ENCODE data around the gene CCDC110. TPM values are rescaled to one million over a fixed set of nuclear protein-coding genes. Genes with fewer than 3 reads are reported as not detected.
A peak's percentile ranks its signal among the peaks of the same experiment; 100 is the strongest.
"Not testable (repeated sequence)": the region's sequence is repeated elsewhere in the genome, so short reads cannot be mapped to it uniquely, and the experiment has no call there.

CCDC110 gene
- 0.52 and 0.98 TPM in 2 replicates for total RNA-seq (2014; rRNA removed; shearing (Covaris generic); ENCODE audit: low replicate concordance)

DNA sequence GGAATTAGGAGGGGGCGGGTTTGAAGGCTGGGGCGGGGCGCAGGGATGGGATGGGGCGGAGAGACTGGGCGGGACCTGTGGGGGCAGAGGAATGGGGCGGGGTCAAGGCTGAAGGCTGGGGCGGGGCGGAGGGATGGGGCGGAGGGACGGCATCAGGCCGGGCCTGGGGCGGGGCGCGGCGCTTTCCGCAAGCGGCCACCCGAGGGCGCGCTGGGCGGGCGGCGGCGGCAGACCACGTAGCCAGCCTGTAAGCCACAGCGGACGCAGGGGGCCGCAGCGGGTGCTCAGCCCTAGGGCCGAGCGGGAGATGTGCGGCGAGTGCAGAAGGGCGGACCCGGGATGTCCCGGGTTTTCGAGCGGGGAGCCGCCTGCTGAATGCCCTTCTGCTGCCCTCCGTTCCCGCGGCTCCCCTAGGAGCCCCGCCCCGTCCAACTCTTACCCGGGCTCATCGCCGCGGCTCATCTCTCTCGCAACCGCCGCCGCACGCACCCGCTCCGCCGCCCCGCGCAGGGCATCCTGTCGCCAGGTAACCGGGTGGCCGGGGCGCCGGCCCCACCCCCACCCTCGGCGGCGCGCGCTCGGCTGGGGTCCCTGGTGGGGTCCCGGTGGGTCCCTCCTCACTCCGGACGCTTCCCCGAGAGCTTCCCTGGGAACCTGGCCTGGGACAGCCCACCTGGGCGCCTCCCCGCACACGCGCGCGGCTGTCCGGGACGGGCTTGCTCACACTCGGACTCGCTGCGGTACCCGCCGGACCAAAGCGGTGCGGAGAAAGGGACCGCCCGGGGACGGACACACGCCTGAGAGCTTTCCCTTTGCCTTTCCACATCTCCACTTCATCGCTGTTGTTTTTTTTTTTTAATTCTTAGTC, at the start of gene CCDC110:
TSS of gene CCDC110 (minus strand) at position 499 of the 868 bp plus-strand sequence. CDS start at position 449, 50 bp downstream.
- in situ Hi-C loops (cut with HindIII; ENCODE audit: low pct_unique_long_range_greater_than_20kb, low sequenced_read_pairs): no loop called here
- DNase-seq (ENCODE audit: low read depth): peak; percentile 78

GRCh38 chr4:185520119-185520518, 48.6 kb upstream of the CCDC110 start:
- no peak for DNase-seq (ENCODE audit: low read depth)
- in situ Hi-C loops (cut with HindIII; ENCODE audit: low pct_unique_long_range_greater_than_20kb, low sequenced_read_pairs): no loop called here

GRCh38 chr4:185518494-185518893, 47.0 kb upstream of the CCDC110 start:
- in situ Hi-C loops (cut with HindIII; ENCODE audit: low pct_unique_long_range_greater_than_20kb, low sequenced_read_pairs): no loop called here

DNA sequence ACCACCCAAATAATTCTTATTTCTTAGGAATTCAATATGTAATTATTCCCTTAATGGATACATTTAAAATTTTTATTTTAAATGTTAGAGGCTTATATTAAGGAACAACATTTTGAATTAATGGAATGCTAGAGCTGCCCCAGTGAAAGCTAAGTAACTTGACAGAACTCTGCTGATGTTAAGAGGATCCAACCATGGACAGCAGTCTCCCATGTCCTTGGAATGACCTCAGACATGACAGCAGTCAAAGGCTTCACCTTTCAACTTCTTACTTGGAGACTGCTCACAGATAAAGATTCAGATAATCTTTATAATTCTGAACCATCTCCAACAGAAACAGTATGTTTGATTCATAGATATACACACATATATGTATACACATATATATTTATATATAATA, 46.5 kb upstream of the CCDC110 start:
- in situ Hi-C loops (cut with HindIII; ENCODE audit: low pct_unique_long_range_greater_than_20kb, low sequenced_read_pairs): no loop called here
- no peak for DNase-seq (ENCODE audit: low read depth)

More at GRCh38 chr4:185518494-185518893, 47.0 kb upstream of the CCDC110 start:
- no peak for DNase-seq (ENCODE audit: low read depth)

DNA sequence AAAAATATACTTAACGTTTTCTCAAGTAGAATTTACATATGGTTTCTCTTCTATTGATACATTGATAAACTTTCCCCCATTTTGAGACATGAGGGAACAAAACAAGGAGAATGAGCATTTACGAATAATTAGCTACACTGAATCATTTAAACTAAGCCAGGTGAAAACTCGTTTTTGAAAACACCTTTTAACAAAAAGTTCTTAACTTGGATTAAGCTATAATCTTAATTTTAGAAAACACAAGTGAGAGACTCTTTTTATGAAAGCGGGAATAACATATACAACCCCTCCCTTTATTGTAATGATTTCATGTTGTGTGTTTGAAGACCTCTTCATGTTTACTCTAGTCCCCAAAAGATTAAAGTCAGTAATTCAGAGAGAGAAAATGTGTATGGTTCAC, 43.7 kb upstream of the CCDC110 start:
- in situ Hi-C loops (cut with HindIII; ENCODE audit: low pct_unique_long_range_greater_than_20kb, low sequenced_read_pairs): no loop called here

GRCh38 chr4:185514182-185514697, 42.7 kb upstream of the CCDC110 start:
- DNase-seq (ENCODE audit: low read depth): no peak
- in situ Hi-C loops (cut with HindIII; ENCODE audit: low pct_unique_long_range_greater_than_20kb, low sequenced_read_pairs): no loop called here

More for the DNA sequence above, 43.7 kb upstream of the CCDC110 start:
- no peak for DNase-seq (ENCODE audit: low read depth)

DNA sequence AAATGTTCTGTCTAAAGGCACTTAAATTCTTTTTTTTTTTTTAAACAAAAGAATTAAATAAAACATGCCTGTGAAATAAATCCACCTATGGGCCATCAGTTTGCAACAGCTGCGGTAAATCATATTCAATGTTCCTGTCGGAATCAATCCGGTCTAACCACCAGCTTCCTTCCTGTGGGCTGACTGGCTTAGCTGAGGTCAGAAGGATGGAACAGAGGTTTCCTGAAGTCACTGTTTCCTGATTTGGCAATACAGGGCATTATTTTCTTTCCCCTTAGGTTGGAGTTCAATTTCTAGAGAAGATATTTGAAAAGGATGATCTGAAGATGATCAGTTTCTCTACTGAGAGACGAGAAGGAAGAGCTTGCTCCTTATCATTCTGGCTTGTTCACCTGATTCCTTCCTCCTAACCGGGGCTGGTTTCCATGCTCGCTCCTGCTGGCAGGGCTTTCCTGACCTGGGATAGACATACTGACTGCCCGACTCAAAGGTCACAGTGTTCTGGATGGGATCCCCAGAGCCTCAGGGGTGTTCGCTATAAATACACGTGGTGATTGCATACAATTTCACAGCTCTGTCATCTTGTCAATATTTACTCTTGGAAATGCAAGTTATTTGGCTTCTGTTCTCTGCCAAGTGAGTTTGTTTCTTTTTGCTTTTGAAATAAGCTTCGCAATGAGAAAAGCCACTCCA, 42.1 kb upstream of the CCDC110 start:
- in situ Hi-C loops (cut with HindIII; ENCODE audit: low pct_unique_long_range_greater_than_20kb, low sequenced_read_pairs): no loop called here
- DNase-seq (ENCODE audit: low read depth): no peak

DNA sequence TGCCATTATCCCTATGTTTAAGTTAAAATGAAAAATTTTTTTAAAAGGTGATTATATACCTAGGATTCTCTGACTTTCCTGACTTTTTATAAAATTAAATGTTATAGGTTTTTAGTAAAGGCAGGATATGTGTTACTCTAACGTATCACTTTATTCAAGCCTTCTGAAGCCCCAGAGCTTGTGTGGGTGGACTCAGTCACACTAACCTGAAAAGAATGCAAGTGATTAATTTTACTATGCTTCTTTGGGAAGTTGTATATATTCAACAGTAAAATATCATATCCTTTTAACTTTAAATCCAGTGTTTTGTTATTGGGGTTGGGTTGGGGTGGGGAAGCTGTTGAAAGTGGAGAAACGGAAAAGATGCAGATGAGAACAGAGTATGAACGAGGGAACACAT, 41.0 kb upstream of the CCDC110 start:
- no peak for DNase-seq (ENCODE audit: low read depth)
- in situ Hi-C loops (cut with HindIII; ENCODE audit: low pct_unique_long_range_greater_than_20kb, low sequenced_read_pairs): no loop called here

DNA sequence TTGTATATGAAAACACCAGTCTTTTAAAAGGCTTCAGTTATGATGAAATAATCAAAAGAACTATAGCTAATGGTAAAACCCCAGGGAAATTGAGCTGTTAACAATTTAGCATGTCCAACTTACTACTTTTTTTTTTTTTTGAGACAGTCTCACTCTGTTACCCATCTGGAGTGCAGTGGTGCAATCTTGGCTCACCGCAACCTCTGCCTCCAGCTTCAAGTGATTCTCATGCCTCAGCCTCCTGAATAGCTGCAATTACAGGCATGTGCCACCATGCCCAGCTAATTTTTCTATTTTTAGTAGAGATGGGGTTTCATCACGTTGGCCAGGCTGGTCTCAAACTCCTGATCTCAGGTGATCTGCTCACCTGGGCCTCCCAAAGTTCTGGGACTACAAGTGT, 39.7 kb upstream of the CCDC110 start:
- DNase-seq (ENCODE audit: low read depth); in situ Hi-C loops (cut with HindIII; ENCODE audit: low pct_unique_long_range_greater_than_20kb, low sequenced_read_pairs): not testable (repeated sequence)

GRCh38 chr4:185510806-185511205, 39.3 kb upstream of the CCDC110 start:
- no peak for DNase-seq (ENCODE audit: low read depth)
- in situ Hi-C loops (cut with HindIII; ENCODE audit: low pct_unique_long_range_greater_than_20kb, low sequenced_read_pairs): no loop called here

- in situ Hi-C loops (cut with HindIII; ENCODE audit: low pct_unique_long_range_greater_than_20kb, low sequenced_read_pairs): no loop called here
- peak; percentile 63 for DNase-seq (ENCODE audit: low read depth)
These were observed 36.6 kb upstream of the CCDC110 start for GRCh38 chr4:185508181-185508580.

GRCh38 chr4:185506422-185506821, 34.9 kb upstream of the CCDC110 start:
- in situ Hi-C loops (cut with HindIII; ENCODE audit: low pct_unique_long_range_greater_than_20kb, low sequenced_read_pairs): no loop called here
- no peak for DNase-seq (ENCODE audit: low read depth)

- in situ Hi-C loops (cut with HindIII; ENCODE audit: low pct_unique_long_range_greater_than_20kb, low sequenced_read_pairs): no loop called here
- peak; percentile 94 for DNase-seq (ENCODE audit: low read depth)
These were observed 32.8 kb upstream of the CCDC110 start for GRCh38 chr4:185504098-185505047.

DNA sequence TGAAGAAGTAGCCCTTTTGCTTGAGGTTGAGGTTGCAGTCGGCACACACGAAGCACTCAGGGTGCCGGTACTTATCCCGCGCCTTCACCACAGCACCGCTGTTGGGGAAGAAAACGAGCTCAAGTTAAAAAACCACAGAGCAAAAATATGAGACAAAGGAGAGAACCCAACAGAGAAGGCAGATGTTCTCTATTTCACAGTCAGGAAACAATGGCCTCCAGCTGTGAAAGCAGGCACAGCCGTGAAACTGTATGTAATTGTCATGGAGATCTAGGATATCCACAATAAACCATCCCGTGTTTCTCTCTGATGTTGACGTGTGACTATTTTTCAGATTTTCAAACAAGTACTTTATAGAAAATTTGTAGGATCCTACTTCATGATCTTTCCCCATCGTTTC, 30.9 kb upstream of the CCDC110 start:
- in situ Hi-C loops (cut with HindIII; ENCODE audit: low pct_unique_long_range_greater_than_20kb, low sequenced_read_pairs): no loop called here
- no peak for DNase-seq (ENCODE audit: low read depth)

DNA sequence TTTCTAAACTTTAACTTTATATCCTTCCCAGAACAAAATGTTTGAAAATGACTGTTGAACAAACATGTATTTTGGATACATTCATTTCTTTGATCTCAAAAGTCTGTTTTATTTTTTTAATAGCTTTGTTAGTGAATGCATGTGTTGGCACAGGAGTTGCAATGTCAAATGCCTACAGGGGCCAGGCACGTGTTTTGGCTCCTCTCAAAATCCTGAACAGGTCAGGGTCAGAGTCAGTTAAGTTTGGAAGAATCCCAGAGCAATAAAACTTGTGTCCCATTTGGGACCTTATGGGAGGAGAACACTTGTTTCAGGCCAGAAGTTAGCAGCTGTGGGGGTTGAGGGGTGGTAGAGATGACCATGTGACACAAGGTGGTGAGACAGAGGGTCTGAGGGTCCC, 29.0 kb upstream of the CCDC110 start:
- in situ Hi-C loops (cut with HindIII; ENCODE audit: low pct_unique_long_range_greater_than_20kb, low sequenced_read_pairs): no loop called here
- DNase-seq (ENCODE audit: low read depth): no peak

- in situ Hi-C loops (cut with HindIII; ENCODE audit: low pct_unique_long_range_greater_than_20kb, low sequenced_read_pairs): no loop called here
These were observed 28.5 kb upstream of the CCDC110 start for GRCh38 chr4:185500035-185500434.

DNA sequence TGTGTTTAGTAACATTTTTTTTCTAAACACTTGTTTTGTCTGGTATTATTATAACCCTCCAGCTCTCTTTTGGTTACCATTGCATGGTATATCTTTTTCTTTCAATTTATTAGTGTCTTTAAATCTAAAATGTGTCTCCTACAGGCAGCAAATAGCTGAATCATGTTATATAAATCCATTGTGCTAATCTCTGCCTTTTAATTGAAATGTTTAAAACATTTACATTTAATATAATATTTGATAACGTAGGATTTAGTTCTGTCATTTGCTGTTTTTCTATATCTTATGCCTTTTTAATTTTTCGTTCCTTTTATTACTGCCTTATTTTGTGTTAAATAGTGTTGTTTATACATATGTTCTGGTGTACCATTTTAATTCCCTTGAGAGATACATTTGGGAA, 17.1 kb upstream of the CCDC110 start:
- DNase-seq (ENCODE audit: low read depth): no peak
- in situ Hi-C loops (cut with HindIII; ENCODE audit: low pct_unique_long_range_greater_than_20kb, low sequenced_read_pairs): no loop called here

More at GRCh38 chr4:185500035-185500434, 28.5 kb upstream of the CCDC110 start:
- DNase-seq (ENCODE audit: low read depth): no peak

DNA sequence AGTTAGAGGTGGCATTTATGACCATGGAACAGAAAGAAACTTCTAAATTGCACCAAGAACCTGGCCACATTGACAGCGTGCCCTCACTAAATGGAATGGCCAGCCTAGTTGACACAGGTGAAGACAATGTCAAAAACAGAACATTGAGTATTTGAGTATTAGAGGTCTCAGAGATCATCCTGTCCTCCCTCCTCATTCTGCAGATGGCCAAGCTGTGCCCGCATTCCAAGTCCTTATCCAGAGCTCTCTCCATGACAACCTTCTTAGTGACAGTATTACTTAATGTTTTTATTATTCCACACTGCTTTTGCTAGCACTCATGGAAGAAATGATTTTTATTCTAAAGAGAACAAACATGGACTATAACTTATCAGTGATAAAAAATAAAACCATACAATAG, 9.9 kb upstream of the CCDC110 start:
- in situ Hi-C loops (cut with HindIII; ENCODE audit: low pct_unique_long_range_greater_than_20kb, low sequenced_read_pairs): no loop called here
- DNase-seq (ENCODE audit: low read depth): no peak
